Liver (tissue), 9 donors: ENCODE data around the gene LRRK1. TPM values are rescaled to one million over a fixed set of nuclear protein-coding genes. Genes with fewer than 3 reads are reported as not detected.

Experiments
- DNase-seq: peaks from one replicate; pipeline ENCODE4 v3.0.0-alpha.2; 2017; ENCODE audit warnings: low spot score
- H3K27ac ChIP-seq, 2 donors: one replicate each; pipeline ENCODE4 v1.7.0; 2013; ENCODE audit warnings: inconsistent platforms in 2 of 2, low read length in 2 of 2, control low read depth in 1 of 2, low read depth in 1 of 2, mild to moderate bottlenecking in 1 of 2
- H3K27me3 ChIP-seq, 4 donors: one replicate each; pipeline versions ENCODE4 v1.6.1 to v1.7.0; 2013; ENCODE audit warnings: low read length in 3 of 4, inconsistent platforms in 1 of 4, mild to moderate bottlenecking in 1 of 4, moderate library complexity in 1 of 4; ENCODE audit not compliant: control insufficient read depth in 4 of 4, insufficient read depth in 4 of 4
- H3K36me3 ChIP-seq, 4 donors: one replicate each; pipeline versions ENCODE4 v1.6.1 to v1.7.0; 2013; ENCODE audit warnings: low read length in 3 of 4, mild to moderate bottlenecking in 3 of 4, low read depth in 1 of 4, moderate library complexity in 1 of 4; ENCODE audit not compliant: control insufficient read depth in 4 of 4, insufficient read depth in 3 of 4
- H3K4me1 ChIP-seq, 4 donors: one replicate each; pipeline versions ENCODE4 v1.6.1 to v1.7.0; 2013; ENCODE audit warnings: low read length in 3 of 4, mild to moderate bottlenecking in 3 of 4, moderate library complexity in 1 of 4; ENCODE audit not compliant: control insufficient read depth in 4 of 4, insufficient read depth in 4 of 4
- H3K4me3 ChIP-seq, 3 donors: one replicate each; pipeline versions ENCODE4 v1.6.1 to v1.7.0; 2013; ENCODE audit warnings: low read length in 3 of 3, control low read depth in 1 of 3, low read depth in 1 of 3, mild to moderate bottlenecking in 1 of 3
- H3K9ac ChIP-seq, 2 donors: one replicate each; pipeline ENCODE4 v1.7.0; 2013; ENCODE audit warnings: low read length in 2 of 2, mild to moderate bottlenecking in 2 of 2, moderate library complexity in 2 of 2, control low read depth in 1 of 2, low read depth in 1 of 2
- H3K9me3 ChIP-seq, 4 donors: one replicate each; pipeline versions ENCODE4 v1.6.1 to v1.7.0; 2013; ENCODE audit warnings: low read length in 3 of 4; ENCODE audit not compliant: control insufficient read depth in 4 of 4
- ATF3 ChIP-seq: IDR thresholded peaks from 2 replicates; pipeline ENCODE4 v1.6.1; 2016; ENCODE audit warnings: antibody characterized with exemption
- CTCF ChIP-seq: fragments of 150-350 bp; IDR thresholded peaks from 2 replicates; pipeline ENCODE4 v1.5.1; 2017; ENCODE audit warnings: improper control_type of control experiment, low read depth, low read length; ENCODE audit not compliant: missing input control
- EGR1 ChIP-seq, 2 donors: IDR thresholded peaks; 2 replicates each; pipeline ENCODE4 v1.6.1; 2016 to 2018; ENCODE audit warnings: antibody characterized with exemption in 2 of 2, low read depth in 2 of 2
- FOXA1 ChIP-seq: IDR thresholded peaks from 2 replicates; pipeline ENCODE4 v1.6.1; 2016; ENCODE audit warnings: antibody characterized with exemption
- FOXA2 ChIP-seq: IDR thresholded peaks from 2 replicates; pipeline ENCODE4 v1.6.1; 2016; ENCODE audit warnings: antibody characterized with exemption
- HNF4A ChIP-seq, 2 donors: conservative IDR thresholded peaks; 2 replicates each; pipeline ENCODE4 v1.6.1; 2016; ENCODE audit warnings: antibody characterized with exemption in 2 of 2, mild to moderate bottlenecking in 2 of 2
- HNF4G ChIP-seq: IDR thresholded peaks from 2 replicates; pipeline ENCODE4 v1.6.1; 2016; ENCODE audit warnings: antibody characterized with exemption
- JUND ChIP-seq, 2 donors: IDR thresholded peaks; 2 replicates each; pipeline ENCODE4 v1.6.1; 2016; ENCODE audit warnings: antibody characterized with exemption in 2 of 2
- MAX ChIP-seq: IDR thresholded peaks from 2 replicates; pipeline ENCODE4 v1.6.1; 2016; ENCODE audit warnings: antibody characterized with exemption
- REST ChIP-seq: IDR thresholded peaks from 2 replicates; pipeline ENCODE4 v1.6.1; 2016; ENCODE audit warnings: antibody characterized with exemption, mild to moderate bottlenecking
- RXRA ChIP-seq, 2 donors: IDR thresholded peaks; 2 replicates each; pipeline ENCODE4 v1.6.1; 2017 to 2018; ENCODE audit warnings: antibody characterized with exemption in 2 of 2, mild to moderate bottlenecking in 1 of 2
- SP1 ChIP-seq: IDR thresholded peaks from 2 replicates; pipeline ENCODE4 v1.6.1; 2018; ENCODE audit warnings: antibody characterized with exemption, mild to moderate bottlenecking
- TAF1 ChIP-seq: conservative IDR thresholded peaks from 2 replicates; pipeline ENCODE4 v1.6.1; 2016; ENCODE audit warnings: antibody characterized with exemption, mild to moderate bottlenecking
- ZBTB33 ChIP-seq: IDR thresholded peaks from 2 replicates; pipeline ENCODE4 v1.6.1; 2016; ENCODE audit warnings: antibody characterized with exemption
- WGBS: extraction: QIAGEN DNeasy Blood & Tissue Kit; methylation state at CpG from one replicate; pipeline ENCODE4 v1.1.7; 2013; 5-methylcytosine and 5-hydroxymethylcytosine counted together
- polyA plus RNA-seq, 2 donors: library from polyadenylated mRNA; stranded (reverse) in 1 of 2; unstranded in 1 of 2; fragments of 200-250 nt in 1 of 2; fragments of >200 nt in 1 of 2; fragmentation: Nextera tagmentation in 1 of 2; extraction: Ambion mirVana in 1 of 2; gene quantifications; one replicate each; pipeline versions ENCODE4 v1.2.1 to v1.2.3, GENCODE V29; 2013 to 2015
- total RNA-seq, 2 donors: library from RNA; depleted of rRNA; stranded (reverse); fragments of >200 nt; gene quantifications; one replicate each; pipeline ENCODE4 v1.2.3, GENCODE V29; 2014
- donor health status: healthy.
- donor health status: healthy.
- donor health status: healthy.
- donor health status: healthy.
- donor health status: healthy.

LRRK1 gene
- total and polyA plus RNA-seq, 4 donors, result 1.2 to 4.4 (median 2.7) TPM

GRCh38 chr15:100899601-100900000 lies 19.6 kb upstream of the LRRK1 start:
- H3K27ac ChIP-seq, result no peak overlapping the region
- DNase-seq, result no peak
- TF ChIP-seq HNF4G (no peak), MAX (no peak), SP1 (no peak), ATF3 (no peak)
- H3K27me3 ChIP-seq, result peaks cover 0 to 3% (median 0%) of the 10 kb centered on the region in 4 donors
- no peak overlapping the region for H3K4me3 ChIP-seq
- no peaks in the 10 kb centered on the region for H3K9me3 ChIP-seq
- no peak overlapping the region for H3K9ac ChIP-seq
- H3K36me3 ChIP-seq, result no peaks in the 10 kb centered on the region
- no peaks in the 10 kb centered on the region for H3K4me1 ChIP-seq
- 52% methylated on average over 5 of the region's 5 CpGs for WGBS

- no peaks in the 10 kb centered on the region for H3K27me3 ChIP-seq
- DNase-seq, result no peak
- no peaks in the 10 kb centered on the region for H3K36me3 ChIP-seq
- WGBS, result 77% methylated on average over 13 of the region's 13 CpGs
- H3K9me3 ChIP-seq, result no peaks in the 10 kb centered on the region
- H3K27ac ChIP-seq, result no peak overlapping the region
- no peak overlapping the region for H3K4me3 ChIP-seq
- no peaks in the 10 kb centered on the region for H3K4me1 ChIP-seq
- no peak overlapping the region for H3K9ac ChIP-seq
- no peak for TF ChIP-seq JUND (IDR thresholded peaks at IDR 0.05)
- no peak for TF ChIP-seq FOXA2
- no peak for TF ChIP-seq FOXA1
- no peak for TF ChIP-seq CTCF
- TF ChIP-seq HNF4G, result no peak
- TF ChIP-seq TAF1, result no peak
- no peak for TF ChIP-seq ATF3
- no peak for TF ChIP-seq EGR1 (IDR thresholded peaks at IDR 0.05; ENCODE audit: low read depth in 2 of 2)
- no peak for TF ChIP-seq MAX
- TF ChIP-seq ZBTB33, result no peak
- no peak for TF ChIP-seq REST
- no peak for TF ChIP-seq HNF4A (conservative IDR thresholded peaks at IDR 0.05)
- TF ChIP-seq RXRA (IDR thresholded peaks at IDR 0.05), result no peak
These were observed 18.9 kb upstream of the LRRK1 start for GRCh38 chr15:100900136-100900794.
